SH-SY5Y (cell line): ENCODE results near the gene FYB1.

Source experiments
- GATA2 ChIP-seq: IDR thresholded peaks from 2 replicates; pipeline ENCODE4 v1.6.1; 2011; ENCODE audit warnings: mild to moderate bottlenecking, low read depth, low read length
- GATA3 ChIP-seq: IDR thresholded peaks from 2 replicates; pipeline ENCODE4 v1.6.1; 2011; ENCODE audit warnings: low read depth, mild to moderate bottlenecking, low read length, moderate library complexity

DNA sequence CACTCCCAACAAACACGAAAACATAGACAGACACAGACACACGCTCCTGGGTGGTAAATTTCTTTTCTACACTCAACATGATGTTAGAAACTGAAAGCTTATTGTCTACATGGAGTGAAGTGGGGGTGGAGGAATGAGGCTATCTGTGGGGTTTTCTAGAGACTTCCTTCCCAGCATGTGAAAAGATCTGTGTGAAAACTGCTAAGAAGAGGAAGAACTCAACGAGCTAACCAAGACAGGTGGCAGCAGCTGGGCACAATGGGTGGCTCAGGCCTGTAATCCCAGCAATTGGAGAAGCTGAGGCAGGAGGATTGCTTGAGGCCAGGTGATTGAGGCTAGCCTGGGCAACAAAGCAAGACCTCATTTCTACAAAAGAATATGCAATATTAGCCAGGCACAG, 7.6 kb downstream of the FYB1 start:
- TF ChIP-seq GATA3 (no peak), GATA2 (no peak)
